ENCODE results near the gene BEND7. TPM values are rescaled to one million over a fixed set of nuclear protein-coding genes. Genes with fewer than 3 reads are reported as not detected.
"Not testable (repeated sequence)": the region's sequence is repeated elsewhere in the genome, so short reads cannot be mapped to it uniquely, and the experiment has no call there.

BEND7 gene
- total and polyA plus RNA-seq, 8 donors = 12.8 to 21.3 (median 19.6) TPM

DNA sequence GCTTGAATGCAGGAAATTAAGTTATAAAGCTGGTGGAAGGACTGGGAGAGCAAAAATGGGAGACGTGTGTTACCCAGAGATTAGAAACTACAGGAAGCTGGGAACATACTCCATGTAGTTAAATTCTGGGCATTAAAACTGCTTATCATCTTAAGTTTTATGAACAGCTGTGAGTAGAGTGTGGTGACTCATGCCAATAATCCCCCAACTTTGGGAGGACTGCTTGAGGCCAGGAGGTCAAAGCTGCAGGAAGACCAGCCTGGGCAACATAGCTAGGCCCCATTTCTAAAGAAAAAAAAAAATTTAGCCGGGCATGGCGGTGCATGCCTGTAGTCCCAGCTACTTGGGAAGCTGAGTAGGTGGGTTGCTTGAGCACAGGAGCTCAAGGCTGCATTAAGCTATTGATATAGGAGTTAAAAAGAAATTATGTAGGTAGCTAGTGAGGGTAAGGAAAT is 124.5 kb downstream of the BEND7 start:
- DNase-seq (no peak), ATAC-seq (no peak)
- no peaks in the 10 kb centered on the region for H3K4me1 ChIP-seq
- TF ChIP-seq, protein P1, sequence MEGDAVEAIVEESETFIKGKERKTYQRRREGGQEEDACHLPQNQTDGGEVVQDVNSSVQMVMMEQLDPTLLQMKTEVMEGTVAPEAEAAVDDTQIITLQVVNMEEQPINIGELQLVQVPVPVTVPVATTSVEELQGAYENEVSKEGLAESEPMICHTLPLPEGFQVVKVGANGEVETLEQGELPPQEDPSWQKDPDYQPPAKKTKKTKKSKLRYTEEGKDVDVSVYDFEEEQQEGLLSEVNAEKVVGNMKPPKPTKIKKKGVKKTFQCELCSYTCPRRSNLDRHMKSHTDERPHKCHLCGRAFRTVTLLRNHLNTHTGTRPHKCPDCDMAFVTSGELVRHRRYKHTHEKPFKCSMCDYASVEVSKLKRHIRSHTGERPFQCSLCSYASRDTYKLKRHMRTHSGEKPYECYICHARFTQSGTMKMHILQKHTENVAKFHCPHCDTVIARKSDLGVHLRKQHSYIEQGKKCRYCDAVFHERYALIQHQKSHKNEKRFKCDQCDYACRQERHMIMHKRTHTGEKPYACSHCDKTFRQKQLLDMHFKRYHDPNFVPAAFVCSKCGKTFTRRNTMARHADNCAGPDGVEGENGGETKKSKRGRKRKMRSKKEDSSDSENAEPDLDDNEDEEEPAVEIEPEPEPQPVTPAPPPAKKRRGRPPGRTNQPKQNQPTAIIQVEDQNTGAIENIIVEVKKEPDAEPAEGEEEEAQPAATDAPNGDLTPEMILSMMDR (IDR thresholded peaks at IDR 0.05) = no peak
- intact Hi-C loops (cut with DNase I) = no loop called here
- H3K4me3 ChIP-seq = no peak overlapping the region
- peaks cover 0 to 2% of the 10 kb centered on the region in 2 donors for H3K9me3 ChIP-seq
- H3K27ac ChIP-seq = no peak overlapping the region
- H3K36me3 ChIP-seq = no peaks in the 10 kb centered on the region
- no peaks in the 10 kb centered on the region for H3K27me3 ChIP-seq

DNA sequence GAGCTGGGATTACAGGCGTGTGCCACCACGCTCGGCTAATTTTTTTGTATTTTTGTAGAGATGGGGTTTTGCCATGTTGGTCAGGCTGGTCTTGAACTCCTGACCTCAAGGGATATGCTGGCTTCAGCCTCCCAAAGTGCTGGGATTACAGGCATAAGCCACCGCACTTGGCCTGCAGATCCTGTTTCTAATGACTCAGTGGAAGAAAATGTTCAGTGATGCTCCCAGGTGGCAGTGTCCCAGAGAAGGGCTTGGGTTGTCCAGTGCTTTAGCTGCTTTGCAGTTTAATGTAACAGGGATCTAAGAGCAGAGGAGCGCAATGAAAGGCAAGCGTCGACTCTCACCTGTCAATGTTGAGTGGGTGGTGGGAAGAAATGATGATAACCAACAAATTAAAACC is 125.4 kb downstream of the BEND7 start:
- ATAC-seq; H3K4me3 ChIP-seq; H3K27me3 ChIP-seq; H3K27ac ChIP-seq; intact Hi-C loops (cut with DNase I); H3K9me3 ChIP-seq; DNase-seq; H3K36me3 ChIP-seq; H3K4me1 ChIP-seq: not testable (repeated sequence)

DNA sequence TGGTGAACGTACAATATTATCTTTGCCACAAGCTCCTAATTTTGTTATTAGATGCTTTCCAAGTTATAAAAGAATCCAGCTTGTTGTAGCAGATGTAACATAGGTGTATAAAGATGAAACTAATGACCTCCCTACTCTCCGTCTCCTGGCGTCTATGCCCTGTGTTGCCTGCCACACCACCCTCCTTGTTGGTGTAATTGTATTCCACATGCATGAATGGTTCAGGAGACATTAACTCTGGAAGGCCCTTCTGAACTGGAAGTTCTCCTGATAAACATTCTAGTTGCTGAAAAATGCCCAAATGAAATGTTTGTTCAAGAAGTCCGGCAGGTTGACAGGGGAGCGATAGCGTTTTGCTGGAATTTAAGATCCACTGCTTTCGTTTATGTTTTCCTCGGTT is 126.8 kb downstream of the BEND7 start:
- Histone ChIP-seq H3K4me1 (no peaks in the 10 kb centered on the region), H3K9me3 (peaks cover 0 to 2% of the 10 kb centered on the region in 2 donors), H3K4me3 (no peak overlapping the region), H3K27ac (no peak overlapping the region), H3K36me3 (no peaks in the 10 kb centered on the region), H3K27me3 (no peaks in the 10 kb centered on the region)
- intact Hi-C loops (cut with DNase I) = no loop called here
- ATAC-seq = no peak
- TF ChIP-seq, protein P1 (IDR thresholded peaks at IDR 0.05) = no peak
- no peak for DNase-seq

DNA sequence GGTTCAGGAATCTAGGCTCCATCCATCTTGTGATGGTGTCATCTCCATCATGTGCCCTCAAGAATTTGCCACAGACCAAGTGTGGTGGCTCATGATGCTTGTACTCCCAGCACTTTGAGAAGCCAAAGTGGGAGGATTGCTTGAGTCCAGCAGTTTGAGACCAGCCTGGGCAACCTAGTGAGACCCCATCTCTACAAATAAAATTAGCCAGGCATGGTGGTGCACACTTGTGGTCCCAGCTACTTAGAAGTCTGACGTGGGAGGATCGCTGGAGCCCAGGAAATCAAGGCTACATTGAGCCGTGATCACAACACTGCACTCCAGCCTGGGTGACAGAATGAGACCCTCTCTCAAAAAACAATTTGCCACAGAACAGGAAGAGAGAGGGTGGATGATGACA is 127.7 kb downstream of the BEND7 start:
- Histone ChIP-seq H3K4me3 (no peak overlapping the region), H3K27ac (no peak overlapping the region)

DNA sequence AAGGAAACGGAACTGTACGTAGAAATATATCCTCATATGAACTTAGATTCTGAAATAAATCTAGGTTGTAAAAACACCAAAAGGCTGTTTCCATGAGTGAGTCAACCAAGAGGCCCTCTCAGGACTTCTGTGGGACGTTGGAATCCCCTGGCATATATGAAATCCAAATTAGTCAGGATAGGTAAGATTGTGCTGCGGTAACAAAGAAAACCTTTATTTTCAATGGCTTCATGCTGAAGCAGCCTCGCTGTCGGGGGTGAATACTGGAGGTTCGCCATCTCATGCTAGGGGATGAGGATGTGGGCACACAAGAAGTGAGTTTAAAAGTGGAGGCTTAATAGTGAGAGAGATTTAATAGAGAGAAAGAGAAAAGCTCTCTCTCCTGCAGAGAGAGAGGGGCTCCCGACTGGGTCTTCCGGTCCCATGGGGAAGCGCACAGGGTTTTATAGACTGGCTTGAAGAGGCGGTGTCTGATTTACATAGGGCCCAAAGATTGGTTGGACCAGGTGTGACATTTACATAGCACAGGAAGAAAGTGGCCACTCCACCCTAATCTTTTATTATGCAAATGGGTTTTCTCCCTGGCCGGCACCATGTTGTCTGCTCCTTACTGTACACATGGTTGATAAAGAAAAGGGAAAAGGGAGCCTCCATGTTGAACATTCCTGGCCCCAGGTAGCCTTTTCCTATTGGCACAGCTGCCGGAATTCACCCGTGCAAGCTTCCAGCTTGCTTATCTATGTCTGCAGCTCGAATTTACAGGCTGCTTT is 128.4 kb downstream of the BEND7 start:
- H3K36me3 ChIP-seq = no peaks in the 10 kb centered on the region
- ATAC-seq (no peak), DNase-seq (no peak)
- no peak overlapping the region for H3K27ac ChIP-seq
- H3K4me3 ChIP-seq = no peak overlapping the region
- no peaks in the 10 kb centered on the region for H3K27me3 ChIP-seq
- H3K9me3 ChIP-seq = peaks cover 0 to 2% of the 10 kb centered on the region in 2 donors
- TF ChIP-seq, protein P1 (IDR thresholded peaks at IDR 0.05) = no peak
- intact Hi-C loops (cut with DNase I) = no loop called here
- H3K4me1 ChIP-seq = no peaks in the 10 kb centered on the region

More for the DNA sequence above, 127.7 kb downstream of the BEND7 start:
- intact Hi-C loops (cut with DNase I) = no loop called here
- TF ChIP-seq, protein P1 (IDR thresholded peaks at IDR 0.05) = no peak
- ATAC-seq = no peak
- no peaks in the 10 kb centered on the region for H3K4me1 ChIP-seq
- DNase-seq = no peak
- H3K36me3 ChIP-seq = no peaks in the 10 kb centered on the region
- H3K27me3 ChIP-seq = no peaks in the 10 kb centered on the region
- peaks cover 0 to 2% of the 10 kb centered on the region in 2 donors for H3K9me3 ChIP-seq
